ENCODE results near the gene TAF1D.

TAF1D gene

GRCh38 chr11:93732237-93732892 lies 8.9 kb downstream of the TAF1D start:
- TF ChIP-seq ZNF274 (IDR thresholded peaks at IDR 0.05; ENCODE audit: low read depth, low read length) (no peak), SUZ12 (IDR thresholded peaks at IDR 0.05; ENCODE audit: extremely low read depth, insufficient read depth, insufficient read length) (no peak), YY1 (IDR thresholded peaks at IDR 0.05; ENCODE audit: insufficient read depth, insufficient read length) (no peak)
- H3K27me3 ChIP-seq (ENCODE audit: insufficient read depth, insufficient read length): no peaks in the 10 kb centered on the region
- DNase-seq (ENCODE audit: low read depth, low spot score): no peak
- no peak overlapping the region for H3K9ac ChIP-seq (ENCODE audit: insufficient read length, low read depth)
- H3K9me3 ChIP-seq (ENCODE audit: insufficient read depth, low read length): no peaks in the 10 kb centered on the region
- H3K4me3 ChIP-seq (ENCODE audit: insufficient read length, low read depth): no peak overlapping the region
- no peaks in the 10 kb centered on the region for H3K4me1 ChIP-seq (ENCODE audit: insufficient read depth, insufficient read length)
- peaks cover 85% of the 10 kb centered on the region for H3K36me3 ChIP-seq (ENCODE audit: insufficient read depth, insufficient read length, low read length)

GRCh38 chr11:93730108-93731107 lies 10.9 kb downstream of the TAF1D start:
- H3K9me3 ChIP-seq (ENCODE audit: insufficient read depth, low read length): no peaks in the 10 kb centered on the region
- no peak for DNase-seq (ENCODE audit: low read depth, low spot score)
- TF ChIP-seq ZNF274 (IDR thresholded peaks at IDR 0.05; ENCODE audit: low read depth, low read length): no peak
- TF ChIP-seq SUZ12 (IDR thresholded peaks at IDR 0.05; ENCODE audit: extremely low read depth, insufficient read depth, insufficient read length): no peak
- TF ChIP-seq YY1 (IDR thresholded peaks at IDR 0.05; ENCODE audit: insufficient read depth, insufficient read length): no peak
- H3K9ac ChIP-seq (ENCODE audit: insufficient read length, low read depth): no peak overlapping the region
- no peaks in the 10 kb centered on the region for H3K4me1 ChIP-seq (ENCODE audit: insufficient read depth, insufficient read length)
- no peaks in the 10 kb centered on the region for H3K27me3 ChIP-seq (ENCODE audit: insufficient read depth, insufficient read length)
- peaks cover 79% of the 10 kb centered on the region for H3K36me3 ChIP-seq (ENCODE audit: insufficient read depth, insufficient read length, low read length)
- no peak overlapping the region for H3K4me3 ChIP-seq (ENCODE audit: insufficient read length, low read depth)

GRCh38 chr11:93729129-93729616 lies 12.1 kb downstream of the TAF1D start:
- DNase-seq (ENCODE audit: low read depth, low spot score): no peak

GRCh38 chr11:93728792-93729128 lies 12.5 kb downstream of the TAF1D start:
- Histone ChIP-seq H3K9me3 (ENCODE audit: insufficient read depth, low read length) (no peaks in the 10 kb centered on the region), H3K36me3 (ENCODE audit: insufficient read depth, insufficient read length, low read length) (peaks cover 64% of the 10 kb centered on the region), H3K4me1 (ENCODE audit: insufficient read depth, insufficient read length) (no peaks in the 10 kb centered on the region), H3K9ac (ENCODE audit: insufficient read length, low read depth) (no peak overlapping the region), H3K27me3 (ENCODE audit: insufficient read depth, insufficient read length) (no peaks in the 10 kb centered on the region), H3K4me3 (ENCODE audit: insufficient read length, low read depth) (no peak overlapping the region)
- TF ChIP-seq SUZ12 (IDR thresholded peaks at IDR 0.05; ENCODE audit: extremely low read depth, insufficient read depth, insufficient read length) (no peak), YY1 (IDR thresholded peaks at IDR 0.05; ENCODE audit: insufficient read depth, insufficient read length) (no peak), ZNF274 (IDR thresholded peaks at IDR 0.05; ENCODE audit: low read depth, low read length) (no peak)
- no peak for DNase-seq (ENCODE audit: low read depth, low spot score)

More at GRCh38 chr11:93729129-93729616, 12.1 kb downstream of the TAF1D start:
- no peak for TF ChIP-seq ZNF274 (IDR thresholded peaks at IDR 0.05; ENCODE audit: low read depth, low read length)
- no peak for TF ChIP-seq SUZ12 (IDR thresholded peaks at IDR 0.05; ENCODE audit: extremely low read depth, insufficient read depth, insufficient read length)
- no peak overlapping the region for H3K4me3 ChIP-seq (ENCODE audit: insufficient read length, low read depth)
- no peaks in the 10 kb centered on the region for H3K4me1 ChIP-seq (ENCODE audit: insufficient read depth, insufficient read length)
- no peaks in the 10 kb centered on the region for H3K9me3 ChIP-seq (ENCODE audit: insufficient read depth, low read length)
- no peak overlapping the region for H3K9ac ChIP-seq (ENCODE audit: insufficient read length, low read depth)
- peaks cover 68% of the 10 kb centered on the region for H3K36me3 ChIP-seq (ENCODE audit: insufficient read depth, insufficient read length, low read length)
- no peaks in the 10 kb centered on the region for H3K27me3 ChIP-seq (ENCODE audit: insufficient read depth, insufficient read length)

- no peak overlapping the region for H3K9ac ChIP-seq (ENCODE audit: insufficient read length, low read depth)
- H3K4me3 ChIP-seq (ENCODE audit: insufficient read length, low read depth): no peak overlapping the region
- TF ChIP-seq SUZ12 (IDR thresholded peaks at IDR 0.05; ENCODE audit: extremely low read depth, insufficient read depth, insufficient read length) (no peak), ZNF274 (IDR thresholded peaks at IDR 0.05; ENCODE audit: low read depth, low read length) (no peak)
- H3K27me3 ChIP-seq (ENCODE audit: insufficient read depth, insufficient read length): no peaks in the 10 kb centered on the region
- peaks cover 64% of the 10 kb centered on the region for H3K36me3 ChIP-seq (ENCODE audit: insufficient read depth, insufficient read length, low read length)
- no peak for DNase-seq (ENCODE audit: low read depth, low spot score)
- H3K9me3 ChIP-seq (ENCODE audit: insufficient read depth, low read length): no peaks in the 10 kb centered on the region
- H3K4me1 ChIP-seq (ENCODE audit: insufficient read depth, insufficient read length): no peaks in the 10 kb centered on the region
Observed at GRCh38 chr11:93727985-93728791, 13.1 kb downstream of the TAF1D start.

- H3K27me3 ChIP-seq (ENCODE audit: insufficient read depth, insufficient read length): no peaks in the 10 kb centered on the region
- TF ChIP-seq ZNF274 (IDR thresholded peaks at IDR 0.05; ENCODE audit: low read depth, low read length): no peak
- no peak for TF ChIP-seq YY1 (IDR thresholded peaks at IDR 0.05; ENCODE audit: insufficient read depth, insufficient read length)
- TF ChIP-seq SUZ12 (IDR thresholded peaks at IDR 0.05; ENCODE audit: extremely low read depth, insufficient read depth, insufficient read length): no peak
- no peak overlapping the region for H3K4me3 ChIP-seq (ENCODE audit: insufficient read length, low read depth)
- DNase-seq (ENCODE audit: low read depth, low spot score): no peak
- peaks cover 57% of the 10 kb centered on the region for H3K36me3 ChIP-seq (ENCODE audit: insufficient read depth, insufficient read length, low read length)
- H3K9me3 ChIP-seq (ENCODE audit: insufficient read depth, low read length): no peaks in the 10 kb centered on the region
- no peaks in the 10 kb centered on the region for H3K4me1 ChIP-seq (ENCODE audit: insufficient read depth, insufficient read length)
- H3K9ac ChIP-seq (ENCODE audit: insufficient read length, low read depth): no peak overlapping the region
Observed at GRCh38 chr11:93724089-93724488, 17.2 kb downstream of the TAF1D start.
